GM23338 (cell line): Measurements from ENCODE around the gene TCERG1L. TPM values are rescaled to one million over a fixed set of nuclear protein-coding genes. Genes with fewer than 3 reads are reported as not detected.

Source experiments
- ATAC-seq: fragments of 200-7000 bp; cut with Tn5 transposase; 3 replicates; pipeline ENCODE4 v1.9.1; 2020
- DNase-seq: peaks from one replicate; pipeline ENCODE4 v3.0.0-alpha.2; 2015; ENCODE audit warnings: low spot score
- H2AFZ ChIP-seq: fragments of 200-600 bp; sonication (generic); 2 replicates; pipeline ENCODE4 v1.8.0; 2016; ENCODE audit warnings: antibody characterized with exemption, mild to moderate bottlenecking, moderate library complexity
- H3F3A ChIP-seq: fragments of 200-600 bp; sonication (generic); replicated peaks from 2 replicates; pipeline ENCODE4 v1.8.0; 2017; ENCODE audit warnings: antibody characterized with exemption, mixed run types, low read depth
- H3K27ac ChIP-seq: fragments of 200-600 bp; sonication (generic); 2 replicates; pipeline ENCODE4 v1.6.1; 2016; ENCODE audit warnings: low read depth
- H3K27me3 ChIP-seq: fragments of 200-600 bp; sonication (generic); 2 replicates; pipeline ENCODE4 v1.8.0; 2016; ENCODE audit warnings: mild to moderate bottlenecking, mixed run types, moderate library complexity; ENCODE audit not compliant: insufficient read depth
- H3K36me3 ChIP-seq: fragments of 200-600 bp; sonication (generic); 2 replicates; pipeline ENCODE4 v1.8.0; 2016; ENCODE audit warnings: mild to moderate bottlenecking; ENCODE audit not compliant: insufficient read depth
- H3K4me1 ChIP-seq: fragments of 200-600 bp; sonication (generic); 2 replicates; pipeline ENCODE4 v1.8.0; 2016; ENCODE audit warnings: mild to moderate bottlenecking, moderate library complexity; ENCODE audit not compliant: insufficient read depth
- H3K4me2 ChIP-seq: fragments of 200-600 bp; sonication (generic); 2 replicates; pipeline ENCODE4 v1.7.1; 2017; ENCODE audit warnings: mixed run types
- H3K4me3 ChIP-seq: fragments of 200-600 bp; sonication (generic); 2 replicates; pipeline ENCODE4 v1.6.1; 2016; ENCODE audit warnings: mixed run types
- H3K79me2 ChIP-seq: fragments of 200-600 bp; sonication (generic); replicated peaks from 2 replicates; pipeline ENCODE4 v1.8.0; 2017; ENCODE audit warnings: mild to moderate bottlenecking; ENCODE audit not compliant: insufficient read depth
- H3K9me2 ChIP-seq: fragments of 200-600 bp; sonication (generic); 2 replicates; pipeline ENCODE4 v1.8.0; 2017; ENCODE audit not compliant: insufficient read depth
- H4K20me1 ChIP-seq: fragments of 200-600 bp; sonication (generic); replicated peaks from 2 replicates; pipeline ENCODE4 v1.8.0; 2017; ENCODE audit warnings: mild to moderate bottlenecking; ENCODE audit not compliant: insufficient read depth
- H3K27ac Mint-ChIP-seq: 2 replicates; pipeline ENCODE4 v1.8.0; 2020; ENCODE audit warnings: inconsistent platforms, mild to moderate bottlenecking, moderate library complexity, mixed read lengths
- H3K27me3 Mint-ChIP-seq: 3 replicates; pipeline ENCODE4 v1.8.0; 2022; ENCODE audit warnings: low read depth, mild to moderate bottlenecking, moderate library complexity, mixed read lengths, inconsistent platforms; ENCODE audit not compliant: insufficient read depth, poor library complexity
- H3K36me3 Mint-ChIP-seq: 3 replicates; pipeline ENCODE4 v1.8.0; 2021; ENCODE audit warnings: low read depth, mild to moderate bottlenecking, inconsistent platforms, moderate library complexity, mixed read lengths
- H3K4me1 Mint-ChIP-seq: 3 replicates; pipeline ENCODE4 v1.8.0; 2020; ENCODE audit warnings: mild to moderate bottlenecking, inconsistent platforms, mixed read lengths
- H3K4me3 Mint-ChIP-seq: 3 replicates; pipeline ENCODE4 v1.8.0; 2021; ENCODE audit warnings: moderate library complexity, mild to moderate bottlenecking, inconsistent platforms, mixed read lengths
- H3K9me3 Mint-ChIP-seq: 3 replicates; pipeline ENCODE4 v1.8.0; 2020; ENCODE audit warnings: moderate library complexity, mild to moderate bottlenecking, inconsistent platforms, mixed read lengths
- CREB1 ChIP-seq: fragments of 250-450 bp; sonication (Bioruptor Pico); IDR thresholded peaks from 2 replicates; pipeline ENCODE4 v1.5.0; 2020; ENCODE audit warnings: low read depth, mild to moderate bottlenecking, moderate library complexity
- ETS1 ChIP-seq: IDR thresholded peaks from 2 replicates; pipeline ENCODE4 v1.6.1; 2016; ENCODE audit warnings: antibody characterized with exemption
- EZH2 ChIP-seq: fragments of 200-600 bp; sonication (generic); IDR thresholded peaks from one replicate; pipeline ENCODE4 v1.8.0; 2017; ENCODE audit warnings: antibody characterized with exemption, mild to moderate bottlenecking, low read depth; ENCODE audit not compliant: unreplicated experiment
- EZH2phosphoT487 ChIP-seq: fragments of 200-600 bp; sonication (generic); IDR thresholded peaks from one replicate; pipeline ENCODE4 v1.8.1; 2018; ENCODE audit warnings: antibody characterized with exemption; ENCODE audit not compliant: unreplicated experiment
- JUNB ChIP-seq: IDR thresholded peaks from one replicate; pipeline ENCODE4 v1.6.1; 2016; ENCODE audit warnings: antibody characterized with exemption; ENCODE audit not compliant: unreplicated experiment
- NANOG ChIP-seq: IDR thresholded peaks from 2 replicates; pipeline ENCODE4 v1.6.1; 2016; ENCODE audit warnings: antibody characterized with exemption, borderline replicate concordance
- POLR2AphosphoS5 ChIP-seq: IDR thresholded peaks from 2 replicates; pipeline ENCODE4 v1.6.1; 2016; ENCODE audit warnings: antibody characterized with exemption, low read depth
- STAT1 ChIP-seq: IDR thresholded peaks from one replicate; pipeline ENCODE4 v1.6.1; 2016; ENCODE audit warnings: antibody characterized with exemption; ENCODE audit not compliant: unreplicated experiment
- ZNF114 ChIP-seq: fragments of 250-450 bp; sonication (Bioruptor Pico); IDR thresholded peaks from 2 replicates; pipeline ENCODE4 v1.5.0; 2020; ENCODE audit warnings: mild to moderate bottlenecking, moderate library complexity
- ZNF331 ChIP-seq: fragments of 250-450 bp; sonication (Bioruptor Pico); IDR thresholded peaks from 2 replicates; pipeline ENCODE4 v1.5.0; 2020; ENCODE audit warnings: low read depth, mild to moderate bottlenecking, moderate library complexity
- polyA plus RNA-seq: library from polyadenylated mRNA; unstranded; fragments of >200 nt; fragmentation: Nextera tagmentation; extraction: Ambion mirVana; gene quantifications from 2 replicates; pipeline ENCODE4 v1.2.1, GENCODE V29; 2016
- total RNA-seq: library from RNA; depleted of rRNA; stranded (reverse); fragments of >200 nt; shearing (Covaris generic); gene quantifications from 2 replicates; pipeline ENCODE4 v1.2.3, GENCODE V29; 2014
- TF ChIP-seq, protein P1 (sequence below), 2 experiments: fragments of 200-600 bp in 1 of 2; sonication (generic) in 1 of 2; conservative IDR thresholded peaks; 2 replicates each; pipeline versions ENCODE4 v1.5.1 to v1.6.1; 2016 to 2017; ENCODE audit warnings: antibody characterized with exemption in 2 of 2, low read depth in 2 of 2, mild to moderate bottlenecking in 2 of 2, moderate library complexity in 1 of 2
- TF ChIP-seq, protein P2 (sequence below): fragments of 250-450 bp; sonication (Bioruptor Pico); IDR thresholded peaks from 2 replicates; pipeline ENCODE4 v1.5.0; 2020; ENCODE audit warnings: mild to moderate bottlenecking, moderate library complexity

TCERG1L gene
- total and polyA plus RNA-seq, 2 experiments from 2014 or later: 3.9 to 5.5 TPM

DNA sequence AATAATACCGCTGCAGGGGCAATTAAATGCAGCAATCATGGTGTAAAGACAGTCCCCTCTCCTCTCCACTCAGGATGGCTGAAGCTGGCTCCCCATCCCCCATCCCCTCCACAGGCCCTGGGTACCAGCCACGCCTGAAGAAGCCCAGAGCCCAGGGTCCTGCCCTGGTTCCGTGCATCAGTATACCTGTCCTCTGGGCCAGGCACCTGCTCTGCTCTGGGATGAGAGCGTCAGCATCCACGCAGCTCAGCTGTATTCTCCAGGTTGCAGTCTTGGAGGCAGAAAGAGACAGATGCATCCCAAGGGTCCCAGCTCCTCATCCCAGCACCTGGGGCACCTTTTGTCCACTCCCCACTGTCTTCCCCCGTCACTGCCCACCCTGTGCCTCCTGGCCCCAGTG lies 233.8 kb downstream of the TCERG1L start (continued):
- TF ChIP-seq ETS1 (no peak), NANOG (no peak), POLR2AphosphoS5 (no peak), ZNF331 (CRISPR knock-in tag) (no peak), JUNB (no peak), CREB1 (CRISPR knock-in tag) (no peak)

DNA sequence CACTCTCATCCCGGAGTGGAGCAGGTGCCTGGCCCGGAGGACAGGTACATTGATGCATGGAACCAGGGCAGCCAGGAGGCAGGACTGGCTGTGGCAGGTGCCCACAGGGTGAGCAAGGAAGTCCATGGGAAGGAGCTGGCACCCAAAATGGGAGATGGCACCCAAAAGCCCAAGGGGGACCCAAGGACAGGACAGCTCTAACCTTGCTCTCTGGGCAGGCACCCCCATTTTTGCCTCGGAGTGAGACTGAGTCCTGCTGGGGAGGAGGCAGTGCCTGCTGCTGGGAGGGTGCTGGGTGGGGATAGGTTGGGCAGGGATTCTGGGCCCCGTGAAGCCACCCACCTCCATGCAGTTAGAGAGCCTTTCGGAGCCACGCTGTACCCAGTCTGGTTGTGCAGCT lies 234.5 kb downstream of the TCERG1L start:
- Mint-ChIP-seq H3K4me3 (no peak overlapping the region), H3K27ac (no peak overlapping the region), H3K9me3 (peaks cover 67% of the 10 kb centered on the region), H3K4me1 (no peaks in the 10 kb centered on the region), H3K36me3 (peaks cover 7% of the 10 kb centered on the region; the same call in 2 of the 3 replicates), H3K27me3 (peaks cover 3% of the 10 kb centered on the region)
- no peaks in the 10 kb centered on the region for H3K4me1 ChIP-seq
- no peak overlapping the region for H3K27ac ChIP-seq
- no peak overlapping the region for H2AFZ ChIP-seq
- DNase-seq (no peak), ATAC-seq (no peak)
- H3K79me2 ChIP-seq: no peaks in the 10 kb centered on the region
- no peaks in the 10 kb centered on the region for H4K20me1 ChIP-seq
- H3K9me2 ChIP-seq: no peaks in the 10 kb centered on the region
- peaks cover 7% of the 10 kb centered on the region for H3F3A ChIP-seq
- H3K4me2 ChIP-seq: no peak overlapping the region
- H3K27me3 ChIP-seq: no peaks in the 10 kb centered on the region
- no peak overlapping the region for H3K4me3 ChIP-seq
- H3K36me3 ChIP-seq: no peaks in the 10 kb centered on the region
- TF ChIP-seq EZH2: no peak
- TF ChIP-seq EZH2phosphoT487: no peak
- no peak for TF ChIP-seq ZNF114 (CRISPR knock-in tag)
- TF ChIP-seq NANOG: no peak
- TF ChIP-seq, protein P1, sequence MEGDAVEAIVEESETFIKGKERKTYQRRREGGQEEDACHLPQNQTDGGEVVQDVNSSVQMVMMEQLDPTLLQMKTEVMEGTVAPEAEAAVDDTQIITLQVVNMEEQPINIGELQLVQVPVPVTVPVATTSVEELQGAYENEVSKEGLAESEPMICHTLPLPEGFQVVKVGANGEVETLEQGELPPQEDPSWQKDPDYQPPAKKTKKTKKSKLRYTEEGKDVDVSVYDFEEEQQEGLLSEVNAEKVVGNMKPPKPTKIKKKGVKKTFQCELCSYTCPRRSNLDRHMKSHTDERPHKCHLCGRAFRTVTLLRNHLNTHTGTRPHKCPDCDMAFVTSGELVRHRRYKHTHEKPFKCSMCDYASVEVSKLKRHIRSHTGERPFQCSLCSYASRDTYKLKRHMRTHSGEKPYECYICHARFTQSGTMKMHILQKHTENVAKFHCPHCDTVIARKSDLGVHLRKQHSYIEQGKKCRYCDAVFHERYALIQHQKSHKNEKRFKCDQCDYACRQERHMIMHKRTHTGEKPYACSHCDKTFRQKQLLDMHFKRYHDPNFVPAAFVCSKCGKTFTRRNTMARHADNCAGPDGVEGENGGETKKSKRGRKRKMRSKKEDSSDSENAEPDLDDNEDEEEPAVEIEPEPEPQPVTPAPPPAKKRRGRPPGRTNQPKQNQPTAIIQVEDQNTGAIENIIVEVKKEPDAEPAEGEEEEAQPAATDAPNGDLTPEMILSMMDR (conservative IDR thresholded peaks at IDR 0.05; ENCODE audit: low read depth in 2 of 2): no peak
- TF ChIP-seq POLR2AphosphoS5: no peak
- TF ChIP-seq, protein P2, sequence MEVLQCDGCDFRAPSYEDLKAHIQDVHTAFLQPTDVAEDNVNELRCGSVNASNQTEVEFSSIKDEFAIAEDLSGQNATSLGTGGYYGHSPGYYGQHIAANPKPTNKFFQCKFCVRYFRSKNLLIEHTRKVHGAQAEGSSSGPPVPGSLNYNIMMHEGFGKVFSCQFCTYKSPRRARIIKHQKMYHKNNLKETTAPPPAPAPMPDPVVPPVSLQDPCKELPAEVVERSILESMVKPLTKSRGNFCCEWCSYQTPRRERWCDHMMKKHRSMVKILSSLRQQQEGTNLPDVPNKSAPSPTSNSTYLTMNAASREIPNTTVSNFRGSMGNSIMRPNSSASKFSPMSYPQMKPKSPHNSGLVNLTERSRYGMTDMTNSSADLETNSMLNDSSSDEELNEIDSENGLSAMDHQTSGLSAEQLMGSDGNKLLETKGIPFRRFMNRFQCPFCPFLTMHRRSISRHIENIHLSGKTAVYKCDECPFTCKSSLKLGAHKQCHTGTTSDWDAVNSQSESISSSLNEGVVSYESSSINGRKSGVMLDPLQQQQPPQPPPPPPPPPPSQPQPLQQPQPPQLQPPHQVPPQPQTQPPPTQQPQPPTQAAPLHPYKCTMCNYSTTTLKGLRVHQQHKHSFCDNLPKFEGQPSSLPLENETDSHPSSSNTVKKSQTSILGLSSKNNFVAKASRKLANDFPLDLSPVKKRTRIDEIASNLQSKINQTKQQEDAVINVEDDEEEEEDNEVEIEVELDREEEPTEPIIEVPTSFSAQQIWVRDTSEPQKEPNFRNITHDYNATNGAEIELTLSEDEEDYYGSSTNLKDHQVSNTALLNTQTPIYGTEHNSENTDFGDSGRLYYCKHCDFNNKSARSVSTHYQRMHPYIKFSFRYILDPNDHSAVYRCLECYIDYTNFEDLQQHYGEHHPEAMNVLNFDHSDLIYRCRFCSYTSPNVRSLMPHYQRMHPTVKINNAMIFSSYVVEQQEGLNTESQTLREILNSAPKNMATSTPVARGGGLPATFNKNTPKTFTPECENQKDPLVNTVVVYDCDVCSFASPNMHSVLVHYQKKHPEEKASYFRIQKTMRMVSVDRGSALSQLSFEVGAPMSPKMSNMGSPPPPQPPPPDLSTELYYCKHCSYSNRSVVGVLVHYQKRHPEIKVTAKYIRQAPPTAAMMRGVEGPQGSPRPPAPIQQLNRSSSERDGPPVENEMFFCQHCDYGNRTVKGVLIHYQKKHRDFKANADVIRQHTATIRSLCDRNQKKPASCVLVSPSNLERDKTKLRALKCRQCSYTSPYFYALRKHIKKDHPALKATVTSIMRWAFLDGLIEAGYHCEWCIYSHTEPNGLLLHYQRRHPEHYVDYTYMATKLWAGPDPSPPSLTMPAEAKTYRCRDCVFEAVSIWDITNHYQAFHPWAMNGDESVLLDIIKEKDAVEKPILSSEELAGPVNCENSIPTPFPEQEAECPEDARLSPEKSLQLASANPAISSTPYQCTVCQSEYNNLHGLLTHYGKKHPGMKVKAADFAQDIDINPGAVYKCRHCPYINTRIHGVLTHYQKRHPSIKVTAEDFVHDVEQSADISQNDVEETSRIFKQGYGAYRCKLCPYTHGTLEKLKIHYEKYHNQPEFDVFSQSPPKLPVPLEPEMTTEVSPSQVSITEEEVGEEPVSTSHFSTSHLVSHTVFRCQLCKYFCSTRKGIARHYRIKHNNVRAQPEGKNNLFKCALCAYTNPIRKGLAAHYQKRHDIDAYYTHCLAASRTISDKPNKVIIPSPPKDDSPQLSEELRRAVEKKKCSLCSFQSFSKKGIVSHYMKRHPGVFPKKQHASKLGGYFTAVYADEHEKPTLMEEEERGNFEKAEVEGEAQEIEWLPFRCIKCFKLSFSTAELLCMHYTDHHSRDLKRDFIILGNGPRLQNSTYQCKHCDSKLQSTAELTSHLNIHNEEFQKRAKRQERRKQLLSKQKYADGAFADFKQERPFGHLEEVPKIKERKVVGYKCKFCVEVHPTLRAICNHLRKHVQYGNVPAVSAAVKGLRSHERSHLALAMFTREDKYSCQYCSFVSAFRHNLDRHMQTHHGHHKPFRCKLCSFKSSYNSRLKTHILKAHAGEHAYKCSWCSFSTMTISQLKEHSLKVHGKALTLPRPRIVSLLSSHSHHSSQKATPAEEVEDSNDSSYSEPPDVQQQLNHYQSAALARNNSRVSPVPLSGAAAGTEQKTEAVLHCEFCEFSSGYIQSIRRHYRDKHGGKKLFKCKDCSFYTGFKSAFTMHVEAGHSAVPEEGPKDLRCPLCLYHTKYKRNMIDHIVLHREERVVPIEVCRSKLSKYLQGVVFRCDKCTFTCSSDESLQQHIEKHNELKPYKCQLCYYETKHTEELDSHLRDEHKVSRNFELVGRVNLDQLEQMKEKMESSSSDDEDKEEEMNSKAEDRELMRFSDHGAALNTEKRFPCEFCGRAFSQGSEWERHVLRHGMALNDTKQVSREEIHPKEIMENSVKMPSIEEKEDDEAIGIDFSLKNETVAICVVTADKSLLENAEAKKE (CRISPR knock-in tag): no peak
- TF ChIP-seq ETS1: no peak
- TF ChIP-seq STAT1: no peak
- no peak for TF ChIP-seq CREB1 (CRISPR knock-in tag)
- TF ChIP-seq JUNB: no peak
